Uterus (tissue), 2 donors: ENCODE data around the gene TRIM44.

Experiments
- CTCF ChIP-seq, 4 experiments: fragments of 200-600 bp in 2 of 4; fragments of 450-650 bp in 2 of 4; sonication (generic) in 2 of 4; IDR thresholded peaks; one replicate each; pipeline ENCODE4 v1.5.1; 2016 to 2019; ENCODE audit warnings: antibody characterized with exemption in 4 of 4, mild to moderate bottlenecking in 2 of 4, moderate library complexity in 1 of 4
- POLR2A ChIP-seq, 2 donors: fragments of 450-650 bp; IDR thresholded peaks; one replicate each; pipeline ENCODE4 v1.6.1; 2016; ENCODE audit warnings: antibody characterized with exemption in 2 of 2, mild to moderate bottlenecking in 1 of 2, moderate library complexity in 1 of 2

GRCh38 chr11:35734669-35735410 is 72.3 kb downstream of the TRIM44 start:
- no peak for TF ChIP-seq CTCF (IDR thresholded peaks at IDR 0.05)
- TF ChIP-seq POLR2A (IDR thresholded peaks at IDR 0.05): no peak
